Brain microvascular endothelial cell (primary cell): ENCODE measurements around the gene MED12.

ENCODE experiments used
- DNase-seq: peaks from one replicate; pipeline ENCODE4 v3.0.0-alpha.2; 2020
- H3K27ac ChIP-seq: fragments of 250-450 bp; sonication (Bioruptor Pico); 2 replicates; pipeline ENCODE4 v1.5.1; 2020; ENCODE audit warnings: mild to moderate bottlenecking, moderate library complexity
- H3K27me3 ChIP-seq: fragments of 250-450 bp; sonication (Bioruptor Pico); replicated peaks from 2 replicates; pipeline ENCODE4 v1.5.1; 2020; ENCODE audit warnings: mild to moderate bottlenecking
- H3K36me3 ChIP-seq: fragments of 250-450 bp; sonication (Bioruptor Pico); replicated peaks from 2 replicates; pipeline ENCODE4 v1.5.1; 2020; ENCODE audit warnings: mild to moderate bottlenecking
- H3K4me3 ChIP-seq: 2 replicates; pipeline ENCODE4 v1.5.1; 2011; ENCODE audit warnings: low read depth, mild to moderate bottlenecking, control low read depth, low read length, moderate library complexity
- CTCF ChIP-seq: IDR thresholded peaks from 2 replicates; pipeline ENCODE4 v1.5.1; 2011; ENCODE audit warnings: low read depth, mild to moderate bottlenecking, moderate library complexity, low read length, control low read depth, inconsistent platforms; ENCODE audit errors: missing control alignments
- in situ Hi-C: cut with HindIII; loops from 2 replicates; pipeline ENCODE4 v1.10.0; 2017; ENCODE audit warnings: low sequenced_read_pairs, low pct_ligation_motif_present

The MED12 gene

GRCh38 chrX:71109051-71109450, 9.3 kb upstream of the MED12 start:
- Histone ChIP-seq H3K4me3 (no peak overlapping the region), H3K27ac (no peak overlapping the region), H3K36me3 (no peaks in the 10 kb centered on the region), H3K27me3 (no peaks in the 10 kb centered on the region)
- in situ Hi-C loops: no loop called here
- DNase-seq: no peak
- no peak for TF ChIP-seq CTCF

GRCh38 chrX:71111141-71111843, 7.1 kb upstream of the MED12 start, which contains the start of gene IL2RG:
IL2RG (minus strand) TSS chrX:71111577; CDS start chrX:71111539, 38 bp downstream.
- no peak for TF ChIP-seq CTCF
- Histone ChIP-seq H3K27me3 (no peaks in the 10 kb centered on the region), H3K36me3 (no peaks in the 10 kb centered on the region), H3K4me3 (no peak within 1 kb of the TSS), H3K27ac (no peak within 1 kb of the TSS)
- DNase-seq: no peak
- in situ Hi-C loops: no loop called here

- H3K27ac ChIP-seq: no peak overlapping the region
- DNase-seq: no peak
- H3K36me3 ChIP-seq: no peaks in the 10 kb centered on the region
- in situ Hi-C loops: no loop called here
- no peak for TF ChIP-seq CTCF
- H3K27me3 ChIP-seq: no peaks in the 10 kb centered on the region
- no peak overlapping the region for H3K4me3 ChIP-seq
These were observed 6.4 kb upstream of the MED12 start for GRCh38 chrX:71111921-71112431.

GRCh38 chrX:71117358-71117757, 1.0 kb upstream of the MED12 start:
- no peak for TF ChIP-seq CTCF
- Histone ChIP-seq H3K36me3 (peaks cover 4% of the 10 kb centered on the region), H3K27ac (no peak overlapping the region), H3K27me3 (no peaks in the 10 kb centered on the region), H3K4me3 (no peak overlapping the region)
- no peak for DNase-seq
- in situ Hi-C loops: no loop called here

GRCh38 chrX:71118985-71119535, 664 bp downstream of the MED12 start:
- no peak for TF ChIP-seq CTCF
- Histone ChIP-seq H3K4me3 (peak overlapping the region; percentile 69), H3K27ac (no peak overlapping the region), H3K36me3 (peaks cover 11% of the 10 kb centered on the region), H3K27me3 (no peaks in the 10 kb centered on the region)
- DNase-seq: no peak
- in situ Hi-C loops: no loop called here
